SK-N-MC (cell line): Measurements from ENCODE around the gene HLCS.

ENCODE experiments used
- EZH2 ChIP-seq: fragments of 200-600 bp; sonication (generic); IDR thresholded peaks from one replicate; pipeline ENCODE4 v1.6.1; 2017; ENCODE audit warnings: antibody characterized with exemption
- FOXP2 ChIP-seq: optimal IDR thresholded peaks from 2 replicates; pipeline ENCODE3; 2011; ENCODE audit warnings: mild to moderate bottlenecking, moderate library complexity; ENCODE audit not compliant: insufficient read depth; ENCODE audit errors: extremely low read length, control extremely low read depth
- POLR2AphosphoS5 ChIP-seq: IDR thresholded peaks from 2 replicates; pipeline ENCODE4 v1.6.1; 2012; ENCODE audit warnings: mild to moderate bottlenecking, low read depth, low read length, borderline replicate concordance

GRCh38 chr21:36773995-36774394, 192.5 kb downstream of the HLCS start:
- no peak for TF ChIP-seq EZH2
- TF ChIP-seq POLR2AphosphoS5, result no peak
- no peak for TF ChIP-seq FOXP2
